ENCODE measurements around the gene HMGCL. TPM values are rescaled to one million over a fixed set of nuclear protein-coding genes. Genes with fewer than 3 reads are reported as not detected.
"Not testable (repeated sequence)": the region's sequence is repeated elsewhere in the genome, so short reads cannot be mapped to it uniquely, and the experiment has no call there.

HMGCL gene
- total and polyA plus RNA-seq, 3 experiments from 2014 or later = 24.7 to 28.0 (median 25.3) TPM

GRCh38 chr1:23784846-23785245 lies 40.4 kb downstream of the HMGCL start:
- H3K36me3 Mint-ChIP-seq = peaks cover 6 to 60% (median 18%) of the 10 kb centered on the region in 3 donors
- Histone ChIP-seq H3K27me3 (ENCODE audit: insufficient read depth, low read length, poor library complexity, severe bottlenecking) (no peaks in the 10 kb centered on the region), H3K4me3 (ENCODE audit: low read length) (no peak overlapping the region), H3K36me3 (ENCODE audit: insufficient read depth, low read length) (peaks cover 25% of the 10 kb centered on the region), H3K9me3 (ENCODE audit: low read length) (no peaks in the 10 kb centered on the region), H3K4me1 (ENCODE audit: insufficient read depth, low read length) (peaks cover 6% of the 10 kb centered on the region), H3K27ac (ENCODE audit: low read depth, low read length) (no peak overlapping the region)
- DNase-seq = no peak
- H3K4me1 Mint-ChIP-seq = peaks cover 14 to 26% (median 18%) of the 10 kb centered on the region in 3 donors
- peak overlapping the region in 1 of 8 donors; percentile 71 for H3K27ac Mint-ChIP-seq
- CTCF ChIA-PET = interaction anchor here (1.4 kb wide), 1 partner anchor 13 kb away, joined by 3 read pairs; no protein-coding TSS in a partner anchor
- POLR2A ChIA-PET = no interaction called here
- H3K4me3 Mint-ChIP-seq = peak overlapping the region in 1 of 7 donors; percentile 51
- H3K27me3 Mint-ChIP-seq = no peaks in the 10 kb centered on the region
- no peaks in the 10 kb centered on the region for H3K9me3 Mint-ChIP-seq

- H3K27me3 Mint-ChIP-seq; H3K9me3 ChIP-seq (ENCODE audit: low read length); H3K27ac ChIP-seq (ENCODE audit: low read depth, low read length); H3K9me3 Mint-ChIP-seq; DNase-seq; CTCF ChIA-PET; H3K27ac Mint-ChIP-seq; H3K4me3 ChIP-seq (ENCODE audit: low read length); H3K4me3 Mint-ChIP-seq; H3K27me3 ChIP-seq (ENCODE audit: insufficient read depth, low read length, poor library complexity, severe bottlenecking); POLR2A ChIA-PET: not testable (repeated sequence)
- H3K36me3 Mint-ChIP-seq = peaks cover 6 to 60% (median 18%) of the 10 kb centered on the region in 3 donors
- H3K4me1 Mint-ChIP-seq = peaks cover 20 to 35% (median 31%) of the 10 kb centered on the region in 3 donors
- H3K36me3 ChIP-seq (ENCODE audit: insufficient read depth, low read length) = peaks cover 25% of the 10 kb centered on the region
- peaks cover 17% of the 10 kb centered on the region for H3K4me1 ChIP-seq (ENCODE audit: insufficient read depth, low read length)
Measured at GRCh38 chr1:23783141-23783540, 42.1 kb downstream of the HMGCL start.

GRCh38 chr1:23779826-23780371 lies 45.3 kb downstream of the HMGCL start:
- Histone ChIP-seq H3K4me1 (ENCODE audit: insufficient read depth, low read length) (peaks cover 26% of the 10 kb centered on the region), H3K4me3 (ENCODE audit: low read length) (peak overlapping the region; percentile 72), H3K27ac (ENCODE audit: low read depth, low read length) (peak overlapping the region; percentile 91), H3K36me3 (ENCODE audit: insufficient read depth, low read length) (peaks cover 9% of the 10 kb centered on the region), H3K9me3 (ENCODE audit: low read length) (no peaks in the 10 kb centered on the region), H3K27me3 (ENCODE audit: insufficient read depth, low read length, poor library complexity, severe bottlenecking) (no peaks in the 10 kb centered on the region)
- Mint-ChIP-seq H3K36me3 (peaks cover 0 to 33% (median 3%) of the 10 kb centered on the region in 3 donors), H3K9me3 (no peaks in the 10 kb centered on the region), H3K27me3 (no peaks in the 10 kb centered on the region), H3K27ac (peak overlapping the region; percentile 46 to 95 (median 86)), H3K4me1 (peaks cover 30 to 52% (median 49%) of the 10 kb centered on the region in 3 donors), H3K4me3 (peak overlapping the region; percentile 86 to 99 (median 95))
- CTCF ChIA-PET = interaction anchor here (0.6 to 2.4 kb wide), 6 partner anchors 8 to 847 kb away, joined by 3 to 13 read pairs (median 4); no protein-coding TSS in a partner anchor
- no peak for DNase-seq
- POLR2A ChIA-PET = interaction anchor here (0.6 to 2.0 kb wide), 5 partner anchors 11 to 36 kb away, joined by 3 to 10 read pairs (median 4); partner anchors contain the start of genes ELOA, GALE and LYPLA2

- H3K36me3 ChIP-seq (ENCODE audit: insufficient read depth, low read length) = no peaks in the 10 kb centered on the region
- H3K9me3 ChIP-seq (ENCODE audit: low read length) = no peaks in the 10 kb centered on the region
- H3K4me1 Mint-ChIP-seq = peaks cover 32 to 55% (median 51%) of the 10 kb centered on the region in 3 donors
- CTCF ChIA-PET = interaction anchor here (0.6 to 2.4 kb wide), 7 partner anchors 10 to 138 kb away, joined by 3 to 13 read pairs (median 4); partner anchors contain the start of gene ELOA
- no peaks in the 10 kb centered on the region for H3K9me3 Mint-ChIP-seq
- H3K4me3 ChIP-seq (ENCODE audit: low read length) = peak within 1 kb of the TSS; percentile 98
- H3K27me3 ChIP-seq (ENCODE audit: insufficient read depth, low read length, poor library complexity, severe bottlenecking) = no peaks in the 10 kb centered on the region
- DNase-seq = peak; percentile 72 to 89 (median 83)
- peak within 1 kb of the TSS; percentile 90 to 99 (median 95) for H3K4me3 Mint-ChIP-seq
- no peaks in the 10 kb centered on the region for H3K27me3 Mint-ChIP-seq
- POLR2A ChIA-PET = interaction anchor here (0.5 to 2.0 kb wide), 8 partner anchors 12 to 434 kb away, joined by 3 to 11 read pairs (median 6); partner anchors contain the start of genes ELOA, GALE, HMGCL and HNRNPR
- peaks cover 0 to 22% (median 3%) of the 10 kb centered on the region in 3 donors for H3K36me3 Mint-ChIP-seq
- H3K4me1 ChIP-seq (ENCODE audit: insufficient read depth, low read length) = peaks cover 26% of the 10 kb centered on the region
- H3K27ac ChIP-seq (ENCODE audit: low read depth, low read length) = peak within 1 kb of the TSS; percentile 91
- H3K27ac Mint-ChIP-seq = peak within 1 kb of the TSS; percentile 95 to 99 (median 98)
Measured at GRCh38 chr1:23777979-23778814, 47.0 kb downstream of the HMGCL start, which contains the start of gene PITHD1. PITHD1 (plus strand) TSS chr1:23778418; CDS start chr1:23778516, 98 bp downstream.

GRCh38 chr1:23776217-23776616 lies 49.0 kb downstream of the HMGCL start:
- Mint-ChIP-seq H3K9me3 (no peaks in the 10 kb centered on the region), H3K27me3 (no peaks in the 10 kb centered on the region), H3K36me3 (peaks cover 0 to 18% (median 1%) of the 10 kb centered on the region in 3 donors), H3K27ac (peak overlapping the region in 2 of 8 donors; percentile 88 to 95), H3K4me1 (peaks cover 29 to 52% (median 51%) of the 10 kb centered on the region in 3 donors), H3K4me3 (peak overlapping the region; percentile 7 to 47 (median 24))
- H3K27me3 ChIP-seq (ENCODE audit: insufficient read depth, low read length, poor library complexity, severe bottlenecking) = no peaks in the 10 kb centered on the region
- no peaks in the 10 kb centered on the region for H3K9me3 ChIP-seq (ENCODE audit: low read length)
- H3K4me3 ChIP-seq (ENCODE audit: low read length) = no peak overlapping the region
- H3K4me1 ChIP-seq (ENCODE audit: insufficient read depth, low read length) = peaks cover 31% of the 10 kb centered on the region
- no peaks in the 10 kb centered on the region for H3K36me3 ChIP-seq (ENCODE audit: insufficient read depth, low read length)
- ChIA-PET CTCF (interaction anchor here (1.1 to 2.2 kb wide), 3 partner anchors 15 to 141 kb away, joined by 3 to 6 read pairs (median 5); no protein-coding TSS in a partner anchor), POLR2A (interaction anchor here (1.5 to 1.7 kb wide), 2 partner anchors 33 to 49 kb away, joined by 5 to 12 read pairs; partner anchors contain the start of genes ELOA and HMGCL)
- no peak for DNase-seq
- H3K27ac ChIP-seq (ENCODE audit: low read depth, low read length) = no peak overlapping the region

- no peaks in the 10 kb centered on the region for H3K27me3 ChIP-seq (ENCODE audit: insufficient read depth, low read length, poor library complexity, severe bottlenecking)
- Mint-ChIP-seq H3K4me1 (peaks cover 19 to 41% (median 40%) of the 10 kb centered on the region in 3 donors), H3K27me3 (no peaks in the 10 kb centered on the region), H3K4me3 (peak overlapping the region in 1 of 7 donors; percentile 4), H3K9me3 (no peaks in the 10 kb centered on the region), H3K36me3 (peaks cover 0 to 11% (median 1%) of the 10 kb centered on the region in 3 donors), H3K27ac (peak overlapping the region in 5 of 8 donors; percentile 12 to 55 (median 33))
- DNase-seq = no peak
- POLR2A ChIA-PET = interaction anchor here (0.6 to 1.5 kb wide), 3 partner anchors 22 to 59 kb away, joined by 3 to 12 read pairs (median 3); partner anchors contain the start of gene HMGCL
- peaks cover 20% of the 10 kb centered on the region for H3K4me1 ChIP-seq (ENCODE audit: insufficient read depth, low read length)
- no peaks in the 10 kb centered on the region for H3K36me3 ChIP-seq (ENCODE audit: insufficient read depth, low read length)
- no peak overlapping the region for H3K27ac ChIP-seq (ENCODE audit: low read depth, low read length)
- CTCF ChIA-PET = interaction anchor here (0.8 to 2.2 kb wide), 4 partner anchors 27 to 142 kb away, joined by 3 to 6 read pairs (median 4); partner anchors contain the start of gene GALE
- no peak overlapping the region for H3K4me3 ChIP-seq (ENCODE audit: low read length)
- no peaks in the 10 kb centered on the region for H3K9me3 ChIP-seq (ENCODE audit: low read length)
Measured at GRCh38 chr1:23774174-23774880, 50.9 kb downstream of the HMGCL start.

- POLR2A ChIA-PET = no interaction called here
- H3K4me3 Mint-ChIP-seq = peak overlapping the region in 2 of 7 donors; percentile 43 to 47
- no peaks in the 10 kb centered on the region for H3K27me3 Mint-ChIP-seq
- DNase-seq = no peak
- Histone ChIP-seq H3K4me1 (ENCODE audit: insufficient read depth, low read length) (peaks cover 14% of the 10 kb centered on the region), H3K4me3 (ENCODE audit: low read length) (no peak overlapping the region), H3K27ac (ENCODE audit: low read depth, low read length) (no peak overlapping the region), H3K9me3 (ENCODE audit: low read length) (no peaks in the 10 kb centered on the region), H3K27me3 (ENCODE audit: insufficient read depth, low read length, poor library complexity, severe bottlenecking) (no peaks in the 10 kb centered on the region), H3K36me3 (ENCODE audit: insufficient read depth, low read length) (no peaks in the 10 kb centered on the region)
- peak overlapping the region in 1 of 8 donors; percentile 21 for H3K27ac Mint-ChIP-seq
- CTCF ChIA-PET = no interaction called here
- no peaks in the 10 kb centered on the region for H3K9me3 Mint-ChIP-seq
- peaks cover 0 to 16% (median 1%) of the 10 kb centered on the region in 3 donors for H3K36me3 Mint-ChIP-seq
- peaks cover 16 to 29% (median 29%) of the 10 kb centered on the region in 3 donors for H3K4me1 Mint-ChIP-seq
Measured at GRCh38 chr1:23772854-23773242, 52.4 kb downstream of the HMGCL start.
